A549 (cell line): Measurements from ENCODE around the gene ENTHD1. TPM values are rescaled to one million over a fixed set of nuclear protein-coding genes. Genes with fewer than 3 reads are reported as not detected.

Experiments
- ATAC-seq, 2 experiments: fragments of 200-7000 bp in 1 of 2; fragments of >200 bp in 1 of 2; cut with Nextera tagmentation in 1 of 2; cut with Tn5 transposase in 1 of 2; 3 replicates each; pipeline versions ENCODE4 v1.8.0 to v1.9.1; 2018 to 2020; ENCODE audit warnings: mild to moderate bottlenecking in 1 of 2, moderate library complexity in 1 of 2
- CTCF ChIA-PET: fragments of 300-600 bp; sonication (Branson Sonifier 250); formaldehyde crosslinking; extraction: SDS; loops from one replicate; lab custom pipeline; 2021; ENCODE audit warnings: antibody characterized with exemption, inconsistent platforms; lab: Yijun Ruan, JAX
- POLR2A ChIA-PET: fragments of 350-600 bp; formaldehyde crosslinking; extraction: SDS; loops from one replicate; lab custom pipeline; 2021; ENCODE audit warnings: antibody characterized with exemption, inconsistent platforms; lab: Yijun Ruan, JAX
- DNase-seq, 2 experiments: peaks; one replicate each; pipeline versions ENCODE4 v3.0.0 to v3.0.0-alpha.2; 2011 to 2016; ENCODE audit warnings: low read depth in 1 of 2, low spot score in 1 of 2
- FAIRE-seq: peaks from 2 replicates; lab custom pipeline; 2011; peaks lifted over from hg19 to GRCh38; lab: Jason Lieb, UNC
- H3K27ac ChIP-seq, 2 experiments: fragments of >200 bp; sonication (Bioruptor Twin); formaldehyde crosslinking; 3 replicates each; pipeline ENCODE4 v1.5.1; 2016 to 2017
- H3K4me1 ChIP-seq: fragments of >200 bp; sonication (Bioruptor Twin); formaldehyde crosslinking; 3 replicates; pipeline ENCODE4 v1.6.1; 2016
- H3K4me2 ChIP-seq: fragments of >200 bp; sonication (Bioruptor Twin); formaldehyde crosslinking; 3 replicates; pipeline ENCODE4 v1.6.1; 2016
- H3K4me3 ChIP-seq: fragments of >200 bp; sonication (Bioruptor Twin); formaldehyde crosslinking; 3 replicates; pipeline ENCODE4 v1.5.1; 2016
- H3K9me3 ChIP-seq: fragments of >200 bp; sonication (Bioruptor Twin); formaldehyde crosslinking; 3 replicates; pipeline ENCODE4 v1.6.1; 2016
- BHLHE40 ChIP-seq: IDR thresholded peaks from 2 replicates; pipeline ENCODE4 v1.6.1; 2012; ENCODE audit warnings: low read depth, low read length, inconsistent platforms
- CBX8 ChIP-seq: fragments of 200-600 bp; sonication (generic); IDR thresholded peaks from 2 replicates; pipeline ENCODE4 v1.6.1; 2016
- CEBPB ChIP-seq, 2 experiments: fragments of >200 bp in 1 of 2; sonication (Bioruptor Twin) in 1 of 2; formaldehyde crosslinking in 1 of 2; IDR thresholded peaks; 2 replicates each; pipeline ENCODE4 v1.6.1; 2012 to 2016
- CHD4 ChIP-seq: fragments of 200-600 bp; sonication (generic); IDR thresholded peaks from 2 replicates; pipeline ENCODE4 v1.6.1; 2016; ENCODE audit warnings: antibody characterized with exemption, mild to moderate bottlenecking, borderline replicate concordance
- CTCF ChIP-seq: fragments of >200 bp; sonication (Bioruptor Twin); formaldehyde crosslinking; IDR thresholded peaks from 3 replicates; pipeline ENCODE4 v1.5.1; 2016
- EHMT2 ChIP-seq: fragments of 200-600 bp; sonication (generic); IDR thresholded peaks from 2 replicates; pipeline ENCODE4 v1.6.1; 2016; ENCODE audit warnings: antibody characterized with exemption, low read depth, mild to moderate bottlenecking, moderate library complexity
- HDAC2 ChIP-seq: fragments of 200-600 bp; sonication (generic); IDR thresholded peaks from 2 replicates; pipeline ENCODE4 v1.6.1; 2016
- KDM1A ChIP-seq: fragments of 200-600 bp; sonication (generic); IDR thresholded peaks from 2 replicates; pipeline ENCODE4 v1.6.1; 2016; ENCODE audit warnings: low read depth, mild to moderate bottlenecking
- MAZ ChIP-seq: fragments of 150-350 bp; IDR thresholded peaks from 2 replicates; pipeline ENCODE4 v1.6.1; 2014; ENCODE audit warnings: antibody characterized with exemption, low read depth, low read length, borderline replicate concordance
- MYC ChIP-seq: IDR thresholded peaks from 2 replicates; pipeline ENCODE4 v1.6.1; 2012; ENCODE audit warnings: mild to moderate bottlenecking, inconsistent platforms, low read length, improper control_type of control experiment, borderline replicate concordance
- NFE2L2 ChIP-seq: fragments of 150-350 bp; conservative IDR thresholded peaks from 2 replicates; pipeline ENCODE4 v1.6.1; 2014; ENCODE audit warnings: low read length
- NPAS2 ChIP-seq: fragments of 250-450 bp; sonication (Bioruptor Pico); IDR thresholded peaks from 2 replicates; pipeline ENCODE4 v1.8.0; 2022; ENCODE audit warnings: mild to moderate bottlenecking, moderate library complexity, borderline replicate concordance
- NR3C1 ChIP-seq: fragments of >200 bp; sonication (Bioruptor Twin); formaldehyde crosslinking; IDR thresholded peaks from 3 replicates; pipeline ENCODE4 v1.6.1; 2017
- PHF8 ChIP-seq: fragments of 200-600 bp; sonication (generic); IDR thresholded peaks from 2 replicates; pipeline ENCODE4 v1.6.1; 2016; ENCODE audit warnings: low read depth, mild to moderate bottlenecking, antibody characterized with exemption, moderate library complexity, borderline replicate concordance
- POLR2A ChIP-seq: IDR thresholded peaks from 2 replicates; pipeline ENCODE4 v1.6.1; 2012; ENCODE audit warnings: mild to moderate bottlenecking, low read length
- POLR2AphosphoS2 ChIP-seq: conservative IDR thresholded peaks from 2 replicates; pipeline ENCODE4 v1.6.1; 2012; ENCODE audit warnings: low read length, improper control_type of control experiment, inconsistent platforms
- RARB ChIP-seq: fragments of 250-450 bp; sonication (Bioruptor Pico); IDR thresholded peaks from 2 replicates; pipeline ENCODE4 v1.8.0; 2021; ENCODE audit warnings: mild to moderate bottlenecking, moderate library complexity
- RCOR1 ChIP-seq: fragments of 150-350 bp; IDR thresholded peaks from 2 replicates; pipeline ENCODE4 v1.6.1; 2014; ENCODE audit warnings: antibody characterized with exemption, low read length, low read depth
- RFX5 ChIP-seq: fragments of 450-650 bp; IDR thresholded peaks from 2 replicates; pipeline ENCODE4 v1.7.1; 2014; ENCODE audit warnings: antibody characterized with exemption, mild to moderate bottlenecking, moderate library complexity
- SMC3 ChIP-seq: fragments of >200 bp; sonication (Bioruptor Twin); formaldehyde crosslinking; IDR thresholded peaks from 3 replicates; pipeline ENCODE4 v1.6.1; 2018; ENCODE audit warnings: inconsistent platforms
- TFCP2L1 ChIP-seq: fragments of 250-450 bp; sonication (Bioruptor Pico); IDR thresholded peaks from 2 replicates; pipeline ENCODE4 v1.5.0; 2021; ENCODE audit warnings: mild to moderate bottlenecking
- TP53 ChIP-seq: fragments of 250-450 bp; sonication (Bioruptor Pico); IDR thresholded peaks from 2 replicates; pipeline ENCODE4 v1.5.0; 2021; ENCODE audit warnings: mild to moderate bottlenecking, moderate library complexity
- ZC3H11A ChIP-seq: fragments of 450-650 bp; IDR thresholded peaks from 2 replicates; pipeline ENCODE4 v1.6.1; 2014; ENCODE audit warnings: antibody characterized with exemption, mild to moderate bottlenecking
- WGBS: methylation state at CpG from one replicate; pipeline ENCODE4 v1.1.6; 2017; ENCODE audit errors: missing lambda C conversion rate; 5-methylcytosine and 5-hydroxymethylcytosine counted together
- polyA plus RNA-seq, 4 experiments: library from polyadenylated mRNA; depleted of rRNA in 3 of 4; stranded (reverse); fragments of >200 nt; fragmentation: RNase III in 1 of 4; extraction: RNeasy Plus Mini Kit Qiagen cat#74134 plus additional on column Dnase treatment in 1 of 4; gene quantifications; 2 replicates in 3 of 4; 3 replicates in 1 of 4; pipeline ENCODE4 v1.2.3, GENCODE V29; 2011 to 2017

ENTHD1 gene
- polyA plus RNA-seq, 2 of the 4 experiments (the other 2 are of a cell fraction), result not detected

- no peak for DNase-seq
- no peak for TF ChIP-seq ZC3H11A
- TF ChIP-seq, all 56 proteins: peak for 0
- ATAC-seq, result no peak
- Histone ChIP-seq H3K4me3 (no peak overlapping the region), H3K27ac (no peak overlapping the region), H3K9me3 (no peaks in the 10 kb centered on the region), H3K4me2 (no peak overlapping the region), H3K4me1 (no peaks in the 10 kb centered on the region)
- 72% methylated on average over 6 of the region's 7 CpGs for WGBS
- POLR2A ChIA-PET, result no interaction called here
- FAIRE-seq, result no peak
- CTCF ChIA-PET, result no interaction called here
These were observed 175.4 kb downstream of the ENTHD1 start for GRCh38 chr22:39718206-39718605.

- CTCF ChIA-PET, result interaction anchor here (1.7 kb wide), 1 partner anchor 9 kb away, joined by 4 read pairs; no protein-coding TSS in a partner anchor
- no peak for DNase-seq
- POLR2A ChIA-PET, result no interaction called here
- ATAC-seq, result no peak
- WGBS, result 80% methylated on average over 8 of the region's 8 CpGs
- no peak overlapping the region for H3K4me3 ChIP-seq
- H3K4me2 ChIP-seq, result no peak overlapping the region
- no peak overlapping the region for H3K27ac ChIP-seq
- no peak for FAIRE-seq
- TF ChIP-seq ZC3H11A (no peak), BHLHE40 (no peak), NFE2L2 (no peak), EHMT2 (no peak), POLR2A (no peak), CHD4 (no peak), MYC (no peak), CBX8 (no peak), MAZ (no peak), POLR2AphosphoS2 (no peak)
- H3K4me1 ChIP-seq, result no peaks in the 10 kb centered on the region
- no peaks in the 10 kb centered on the region for H3K9me3 ChIP-seq
These were observed 176.5 kb downstream of the ENTHD1 start for GRCh38 chr22:39717099-39717498.

- no peak overlapping the region for H3K4me2 ChIP-seq
- ATAC-seq (no peak), FAIRE-seq (no peak), DNase-seq (no peak)
- H3K9me3 ChIP-seq, result no peaks in the 10 kb centered on the region
- 66% methylated on average over 7 of the region's 10 CpGs for WGBS
- ChIA-PET CTCF (interaction anchor here (1.7 kb wide), 1 partner anchor 9 kb away, joined by 4 read pairs; no protein-coding TSS in a partner anchor), POLR2A (no interaction called here)
- no peak for TF ChIP-seq TP53 (CRISPR knock-in tag)
- no peak for TF ChIP-seq RCOR1
- no peak for TF ChIP-seq NR3C1
- no peak for TF ChIP-seq CTCF
- no peak for TF ChIP-seq NPAS2 (CRISPR knock-in tag)
- TF ChIP-seq PHF8, result no peak
- no peak for TF ChIP-seq RFX5
- no peak for TF ChIP-seq HDAC2
- TF ChIP-seq KDM1A, result no peak
- no peak for TF ChIP-seq MYC
- TF ChIP-seq SMC3, result no peak
- no peak for TF ChIP-seq RARB (CRISPR knock-in tag)
- no peak for TF ChIP-seq TFCP2L1 (CRISPR knock-in tag)
- TF ChIP-seq CEBPB (IDR thresholded peaks at IDR 0.05), result no peak
- no peak overlapping the region for H3K4me3 ChIP-seq
- H3K4me1 ChIP-seq, result no peaks in the 10 kb centered on the region
- H3K27ac ChIP-seq, result no peak overlapping the region
These were observed 177.0 kb downstream of the ENTHD1 start for GRCh38 chr22:39716534-39716933.
